Measurements from ENCODE around the gene ERI3. TPM values are rescaled to one million over a fixed set of nuclear protein-coding genes. Genes with fewer than 3 reads are reported as not detected.

The ERI3 gene
- total RNA-seq, 1 donor from 2014 or later, result 52.7 TPM

GRCh38 chr1:44354268-44354839 lies 703 bp downstream of the ERI3 start:
- intact Hi-C loops (cut with DNase I), result no loop called here
- DNase-seq (ENCODE audit: missing footprints), result no peak
- no peak for ATAC-seq

GRCh38 chr1:44353604-44354003 lies 1.5 kb downstream of the ERI3 start:
- ATAC-seq, result no peak
- no peak for DNase-seq (ENCODE audit: missing footprints)
- intact Hi-C loops (cut with DNase I), result no loop called here

- no peak for DNase-seq (ENCODE audit: missing footprints)
- intact Hi-C loops (cut with DNase I), result no loop called here
- no peak for ATAC-seq
Measured at GRCh38 chr1:44351289-44351688, 3.8 kb downstream of the ERI3 start.

GRCh38 chr1:44348061-44348485 lies 7.0 kb downstream of the ERI3 start:
- no peak for ATAC-seq
- intact Hi-C loops (cut with DNase I), result no loop called here
- DNase-seq (ENCODE audit: missing footprints), result no peak

GRCh38 chr1:44347280-44347679 lies 7.8 kb downstream of the ERI3 start:
- intact Hi-C loops (cut with DNase I), result no loop called here
- DNase-seq (ENCODE audit: missing footprints) (no peak), ATAC-seq (no peak)

- DNase-seq (ENCODE audit: missing footprints), result no peak
- no peak for ATAC-seq
- intact Hi-C loops (cut with DNase I), result no loop called here
Measured at GRCh38 chr1:44346878-44347277, 8.2 kb downstream of the ERI3 start.

GRCh38 chr1:44346184-44346583 lies 8.9 kb downstream of the ERI3 start:
- ATAC-seq (no peak), DNase-seq (ENCODE audit: missing footprints) (no peak)
- intact Hi-C loops (cut with DNase I), result no loop called here

GRCh38 chr1:44345187-44345775 lies 9.8 kb downstream of the ERI3 start:
- DNase-seq (ENCODE audit: missing footprints) (no peak), ATAC-seq (no peak)
- intact Hi-C loops (cut with DNase I), result no loop called here

GRCh38 chr1:44339731-44340130 lies 15.3 kb downstream of the ERI3 start:
- intact Hi-C loops (cut with DNase I), result no loop called here
- DNase-seq (ENCODE audit: missing footprints), result no peak
- no peak for ATAC-seq

GRCh38 chr1:44338136-44338535 lies 16.9 kb downstream of the ERI3 start:
- ATAC-seq, result no peak
- intact Hi-C loops (cut with DNase I), result no loop called here
- DNase-seq (ENCODE audit: missing footprints), result no peak

GRCh38 chr1:44336668-44337067 lies 18.4 kb downstream of the ERI3 start:
- intact Hi-C loops (cut with DNase I), result no loop called here
- DNase-seq (ENCODE audit: missing footprints), result no peak

GRCh38 chr1:44334968-44335367 lies 20.1 kb downstream of the ERI3 start:
- intact Hi-C loops (cut with DNase I), result no loop called here

More at GRCh38 chr1:44336668-44337067, 18.4 kb downstream of the ERI3 start:
- ATAC-seq, result no peak

GRCh38 chr1:44333376-44333775 lies 21.7 kb downstream of the ERI3 start:
- intact Hi-C loops (cut with DNase I), result no loop called here
- DNase-seq (ENCODE audit: missing footprints) (no peak), ATAC-seq (no peak)

More at GRCh38 chr1:44334968-44335367, 20.1 kb downstream of the ERI3 start:
- ATAC-seq (no peak), DNase-seq (ENCODE audit: missing footprints) (no peak)

- no peak for ATAC-seq
- intact Hi-C loops (cut with DNase I), result no loop called here
- no peak for DNase-seq (ENCODE audit: missing footprints)
Measured at GRCh38 chr1:44332505-44332904, 22.6 kb downstream of the ERI3 start.

- intact Hi-C loops (cut with DNase I), result no loop called here
- DNase-seq (ENCODE audit: missing footprints) (no peak), ATAC-seq (no peak)
Measured at GRCh38 chr1:44330935-44331334, 24.1 kb downstream of the ERI3 start.

GRCh38 chr1:44328671-44329416 lies 26.2 kb downstream of the ERI3 start:
- ATAC-seq (no peak), DNase-seq (ENCODE audit: missing footprints) (no peak)
- intact Hi-C loops (cut with DNase I), result no loop called here

- DNase-seq (ENCODE audit: missing footprints) (peak; percentile 87), ATAC-seq (peak; percentile 91)
- intact Hi-C loops (cut with DNase I), result no loop called here
Measured at GRCh38 chr1:44327679-44328491, 27.2 kb downstream of the ERI3 start.

- ATAC-seq (no peak), DNase-seq (ENCODE audit: missing footprints) (no peak)
- intact Hi-C loops (cut with DNase I), result no loop called here
Measured at GRCh38 chr1:44326821-44327465, 28.1 kb downstream of the ERI3 start.

Data from Right ventricle myocardium inferior (tissue), 1 donor.